Right kidney (tissue), 1 donor: Measurements from ENCODE around the gene CIAO2B.
A peak's percentile ranks its signal among the peaks of the same experiment; 100 is the strongest.
"Not testable (repeated sequence)": the region's sequence is repeated elsewhere in the genome, so short reads cannot be mapped to it uniquely, and the experiment has no call there.

Experiments used
- DNase-seq: peaks from one replicate; pipeline ENCODE4 v3.0.0-alpha.2; 2016

CIAO2B gene

GRCh38 chr16:66939366-66939765 lies 5.2 kb upstream of the CIAO2B start:
- no peak for DNase-seq

GRCh38 chr16:66937725-66938337 lies 3.6 kb upstream of the CIAO2B start:
- no peak for DNase-seq

GRCh38 chr16:66936889-66937554 lies 2.8 kb upstream of the CIAO2B start:
- no peak for DNase-seq

GRCh38 chr16:66936462-66936861 lies 2.3 kb upstream of the CIAO2B start:
- DNase-seq = no peak

GRCh38 chr16:66935314-66936011 lies 1.3 kb upstream of the CIAO2B start, which contains the start of gene CES2:
CES2 (plus strand) TSS chr16:66935516; CDS start chr16:66935636, 120 bp downstream.
- DNase-seq = peak; percentile 65

GRCh38 chr16:66934839-66935313 lies 674 bp upstream of the CIAO2B start:
- not testable (repeated sequence) for DNase-seq

GRCh38 chr16:66933776-66934137 lies 445 bp downstream of the CIAO2B start:
- DNase-seq = no peak

GRCh38 chr16:66932076-66932475 lies 2.1 kb downstream of the CIAO2B start:
- no peak for DNase-seq

GRCh38 chr16:66931665-66932064 lies 2.5 kb downstream of the CIAO2B start:
- no peak for DNase-seq

GRCh38 chr16:66930189-66930588 lies 4.0 kb downstream of the CIAO2B start:
- DNase-seq = no peak

- no peak for DNase-seq
Measured at GRCh38 chr16:66928702-66929388, 5.4 kb downstream of the CIAO2B start.

- no peak for DNase-seq
Measured at GRCh38 chr16:66927918-66928649, 6.1 kb downstream of the CIAO2B start.

- no peak for DNase-seq
Measured at GRCh38 chr16:66926961-66927436, 7.2 kb downstream of the CIAO2B start.

GRCh38 chr16:66926171-66926947 lies 7.8 kb downstream of the CIAO2B start:
- DNase-seq = no peak

GRCh38 chr16:66925322-66925840 lies 8.8 kb downstream of the CIAO2B start, which contains the start of gene RRAD:
RRAD (minus strand) TSS chr16:66925535; CDS start chr16:66925179, 356 bp downstream.
- DNase-seq = no peak

GRCh38 chr16:66924527-66925321 lies 9.5 kb downstream of the CIAO2B start:
- peak; percentile 64 for DNase-seq

GRCh38 chr16:66923866-66924265 lies 10.3 kb downstream of the CIAO2B start:
- DNase-seq = no peak

GRCh38 chr16:66923247-66923731 lies 10.9 kb downstream of the CIAO2B start:
- no peak for DNase-seq

- no peak for DNase-seq
Measured at GRCh38 chr16:66921729-66922450, 12.3 kb downstream of the CIAO2B start.
